Breast epithelium (tissue), 4 donors: ENCODE data around the gene TP53BP2. TPM values are rescaled to one million over a fixed set of nuclear protein-coding genes. Genes with fewer than 3 reads are reported as not detected.

ENCODE experiments used
- DNase-seq, 2 donors: peaks; one replicate each; pipeline ENCODE4 v3.0.0-alpha.2; 2019; ENCODE audit warnings: low spot score in 2 of 2
- H3K27ac ChIP-seq, 2 donors: fragments of 200-600 bp; sonication (generic) in 1 of 2; one replicate each; pipeline ENCODE4 v1.5.1; 2016 to 2019; ENCODE audit warnings: mild to moderate bottlenecking in 1 of 2
- H3K27me3 ChIP-seq, 2 donors: fragments of 200-600 bp; sonication (generic) in 1 of 2; one replicate each; pipeline versions ENCODE4 v1.5.1 to v1.6.0; 2017 to 2019; ENCODE audit warnings: control low read depth in 1 of 2, mild to moderate bottlenecking in 1 of 2
- H3K36me3 ChIP-seq: fragments of 200-600 bp; one replicate; pipeline ENCODE4 v1.5.1; 2019
- H3K4me1 ChIP-seq, 2 donors: fragments of 200-600 bp; sonication (generic); one replicate each; pipeline ENCODE4 v1.5.1; 2016 to 2019; ENCODE audit warnings: control low read depth in 1 of 2
- H3K4me3 ChIP-seq, 3 donors: fragments of 200-600 bp; sonication (generic); 1 replicate in 2 of 3; 2 replicates in 1 of 3; pipeline ENCODE4 v1.5.1; 2016 to 2019; ENCODE audit warnings: mild to moderate bottlenecking in 3 of 3, moderate library complexity in 2 of 3
- H3K9me3 ChIP-seq, 2 donors: fragments of 200-600 bp; sonication (generic) in 1 of 2; one replicate each; pipeline ENCODE4 v1.5.1; 2016 to 2019; ENCODE audit warnings: control low read depth in 1 of 2
- CTCF ChIP-seq, 3 donors: fragments of 450-650 bp; IDR thresholded peaks; one replicate each; pipeline ENCODE4 v1.5.1; 2016 to 2017; ENCODE audit warnings: antibody characterized with exemption in 3 of 3, mild to moderate bottlenecking in 3 of 3, moderate library complexity in 3 of 3
- POLR2A ChIP-seq: fragments of 450-650 bp; IDR thresholded peaks from one replicate; pipeline ENCODE4 v1.6.1; 2016; ENCODE audit warnings: antibody characterized with exemption, mild to moderate bottlenecking, moderate library complexity
- POLR2AphosphoS5 ChIP-seq, 3 donors: sonication (generic); formaldehyde crosslinking; IDR thresholded peaks; one replicate each; pipeline ENCODE4 v1.6.1; 2017; ENCODE audit warnings: antibody characterized with exemption in 3 of 3
- intact Hi-C: fragments of 100-400 bp; cut with DNase I; formaldehyde crosslinking; loops from one replicate; pipeline ENCODE4 v1.15.1; 2023; ENCODE audit warnings: low total_unique reads
- total RNA-seq, 3 donors: library from RNA; depleted of rRNA; stranded (reverse); fragments of >200 nt; gene quantifications; one replicate each; pipeline ENCODE4 v1.1.0, GENCODE V29; 2016

TP53BP2 gene
- total RNA-seq, 3 donors from 2014 or later, result 31.4 to 46.8 (median 38.0) TPM

- DNase-seq, result no peak
- no peak overlapping the region for H3K27ac ChIP-seq
- H3K4me3 ChIP-seq, result no peak overlapping the region
- H3K9me3 ChIP-seq, result no peaks in the 10 kb centered on the region
- intact Hi-C loops, result no loop called here
- TF ChIP-seq POLR2AphosphoS5 (IDR thresholded peaks at IDR 0.05) (no peak), POLR2A (no peak), CTCF (IDR thresholded peaks at IDR 0.05) (no peak)
- no peaks in the 10 kb centered on the region for H3K4me1 ChIP-seq
- no peaks in the 10 kb centered on the region for H3K27me3 ChIP-seq
- no peaks in the 10 kb centered on the region for H3K36me3 ChIP-seq
Observed at GRCh38 chr1:223792046-223792445, 53.7 kb downstream of the TP53BP2 start.

DNA sequence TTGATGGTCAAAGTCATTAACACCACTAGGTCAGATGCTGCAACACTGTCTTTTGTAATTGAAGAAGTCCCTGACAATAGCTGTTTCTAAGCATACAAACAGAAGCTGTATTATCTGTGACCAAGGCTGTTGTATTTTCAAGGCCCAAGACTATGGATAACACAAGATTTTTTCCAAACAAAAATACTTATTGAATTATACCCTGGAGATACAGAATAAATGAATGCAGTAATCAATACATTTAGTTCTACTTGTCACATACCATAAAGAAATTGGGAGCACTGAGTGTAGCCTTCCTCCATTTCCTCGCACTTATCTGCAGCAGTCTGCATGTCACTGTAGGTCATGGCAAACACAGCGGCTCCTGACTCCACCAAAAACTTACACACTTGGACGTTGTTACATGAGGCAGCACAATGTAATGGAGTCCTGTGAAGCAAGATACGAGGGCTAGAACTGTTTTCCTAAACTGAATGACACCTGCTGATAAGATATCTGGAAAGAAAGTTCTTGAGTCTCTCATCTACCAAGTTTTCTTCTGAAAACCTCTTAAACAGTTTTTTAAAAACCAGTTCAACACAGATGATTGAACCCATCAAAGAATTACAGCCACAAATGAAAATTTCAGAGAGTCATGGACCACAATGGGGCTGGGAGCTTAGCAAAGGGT is 56.9 kb downstream of the TP53BP2 start:
- intact Hi-C loops, result no loop called here
- no peaks in the 10 kb centered on the region for H3K9me3 ChIP-seq
- no peaks in the 10 kb centered on the region for H3K4me1 ChIP-seq
- no peaks in the 10 kb centered on the region for H3K27me3 ChIP-seq
- H3K36me3 ChIP-seq, result no peaks in the 10 kb centered on the region
- H3K27ac ChIP-seq, result no peak overlapping the region
- H3K4me3 ChIP-seq, result no peak overlapping the region
- TF ChIP-seq POLR2AphosphoS5 (IDR thresholded peaks at IDR 0.05) (no peak), CTCF (IDR thresholded peaks at IDR 0.05) (no peak), POLR2A (no peak)
- no peak for DNase-seq

- intact Hi-C loops, result no loop called here
- no peaks in the 10 kb centered on the region for H3K36me3 ChIP-seq
- no peaks in the 10 kb centered on the region for H3K9me3 ChIP-seq
- H3K27ac ChIP-seq, result no peak overlapping the region
- no peak overlapping the region for H3K4me3 ChIP-seq
- no peaks in the 10 kb centered on the region for H3K4me1 ChIP-seq
- TF ChIP-seq POLR2AphosphoS5 (IDR thresholded peaks at IDR 0.05) (no peak), CTCF (IDR thresholded peaks at IDR 0.05) (no peak), POLR2A (no peak)
- no peak for DNase-seq
- H3K27me3 ChIP-seq, result no peaks in the 10 kb centered on the region
Observed at GRCh38 chr1:223785808-223786207, 59.9 kb downstream of the TP53BP2 start.

GRCh38 chr1:223784541-223784940 is 61.2 kb downstream of the TP53BP2 start:
- Histone ChIP-seq H3K36me3 (peaks cover 8% of the 10 kb centered on the region), H3K27me3 (no peaks in the 10 kb centered on the region), H3K4me3 (no peak overlapping the region), H3K27ac (no peak overlapping the region), H3K9me3 (no peaks in the 10 kb centered on the region), H3K4me1 (no peaks in the 10 kb centered on the region)
- no peak for DNase-seq
- TF ChIP-seq POLR2AphosphoS5 (IDR thresholded peaks at IDR 0.05), result no peak
- TF ChIP-seq CTCF (IDR thresholded peaks at IDR 0.05), result no peak
- no peak for TF ChIP-seq POLR2A
- intact Hi-C loops, result no loop called here

GRCh38 chr1:223783676-223784075 is 62.1 kb downstream of the TP53BP2 start:
- Histone ChIP-seq H3K27ac (no peak overlapping the region), H3K27me3 (no peaks in the 10 kb centered on the region), H3K4me1 (no peaks in the 10 kb centered on the region), H3K9me3 (no peaks in the 10 kb centered on the region), H3K4me3 (no peak overlapping the region), H3K36me3 (peaks cover 8% of the 10 kb centered on the region)
- no peak for DNase-seq
- TF ChIP-seq POLR2AphosphoS5 (IDR thresholded peaks at IDR 0.05), result no peak
- no peak for TF ChIP-seq CTCF (IDR thresholded peaks at IDR 0.05)
- no peak for TF ChIP-seq POLR2A
- intact Hi-C loops, result no loop called here
